Measurements from ENCODE around the gene MAML2. TPM values are rescaled to one million over a fixed set of nuclear protein-coding genes. Genes with fewer than 3 reads are reported as not detected.
A peak's percentile ranks its signal among the peaks of the same experiment; 100 is the strongest.

Gene MAML2
- total and polyA plus RNA-seq, 2 of the 13 experiments (the other 11 are each of a cell fraction or from before 2014, with no cell fraction given) = 2.3 to 25.9 TPM

DNA sequence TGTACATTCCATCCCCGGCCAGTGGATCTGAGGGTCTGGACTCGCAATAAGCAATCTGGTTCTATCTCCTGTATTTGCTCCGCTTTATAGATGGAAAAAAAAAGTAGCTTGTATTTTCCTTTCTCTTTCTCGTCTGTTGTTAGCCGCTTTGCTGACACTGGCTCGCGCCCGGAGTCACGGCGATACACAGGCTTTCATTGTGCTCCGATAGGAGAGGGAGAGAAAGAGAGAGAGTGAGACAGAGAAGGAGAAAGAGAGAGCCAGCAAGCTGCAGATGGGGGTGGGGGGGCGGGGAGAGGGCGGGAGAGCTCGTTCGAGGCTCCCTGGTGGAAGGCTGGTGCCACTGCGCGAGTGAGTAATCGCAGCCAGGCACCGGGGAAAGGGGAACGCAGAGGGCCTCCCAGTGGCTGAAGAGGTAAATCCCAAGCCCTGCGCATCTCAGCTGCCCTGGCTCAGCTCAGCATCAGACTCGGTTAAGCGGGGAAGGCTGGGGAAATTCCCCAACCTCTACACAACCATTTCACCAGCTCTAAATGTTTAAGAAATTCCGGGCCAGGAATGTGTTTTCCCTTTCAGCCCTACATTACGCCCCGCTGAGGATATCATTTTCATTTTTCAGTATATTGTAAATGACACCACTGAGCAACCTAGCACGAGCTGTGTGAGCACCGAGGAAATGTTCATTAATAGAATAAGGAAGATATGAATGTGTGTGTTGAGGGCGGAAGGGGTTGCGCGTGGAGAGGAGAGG, at the start of gene MAML2 (continued):
- TF ChIP-seq TIGD3 (CRISPR knock-in tag; IDR thresholded peaks at IDR 0.05; ENCODE audit: borderline replicate concordance) (no peak), SMARCE1 (IDR thresholded peaks at IDR 0.05; ENCODE audit: borderline replicate concordance) (no peak), ARID5B (CRISPR knock-in tag; IDR thresholded peaks at IDR 0.05) (peak; percentile 54), IRF2 (CRISPR knock-in tag; IDR thresholded peaks at IDR 0.05) (peak; percentile 75; the same call in 1 of the 2 replicates), ZNF318 (CRISPR knock-in tag; IDR thresholded peaks at IDR 0.05) (no peak), SNAPC4 (CRISPR knock-in tag; IDR thresholded peaks at IDR 0.05) (no peak), SMC3 (IDR thresholded peaks at IDR 0.05; ENCODE audit: low read length) (peak; percentile 47; the same call in 1 of the 2 replicates), PITX1 (CRISPR knock-in tag; IDR thresholded peaks at IDR 0.05) (peak; percentile 26; the same call in 1 of the 2 replicates), ZNF468 (CRISPR knock-in tag; IDR thresholded peaks at IDR 0.05) (no peak)
